ENCODE measurements around the gene HS3ST4.

GRCh38 chr16:25689137-25689836 lies 2.5 kb upstream of the HS3ST4 start:
- TF ChIP-seq SUZ12 (IDR thresholded peaks at IDR 0.05; ENCODE audit: extremely low read depth, insufficient read depth, insufficient read length) (no peak), YY1 (IDR thresholded peaks at IDR 0.05; ENCODE audit: insufficient read depth, insufficient read length) (no peak)

Data from NT2/D1 (cell line).